ENCODE data around the gene CFAP57. TPM values are rescaled to one million over a fixed set of nuclear protein-coding genes. Genes with fewer than 3 reads are reported as not detected.

CFAP57 gene
- total RNA-seq, 4 donors from 2014 or later, result 2.1 to 5.6 (median 4.1) TPM

GRCh38 chr1:43279666-43280065 lies 107.5 kb downstream of the CFAP57 start:
- intact Hi-C loops (cut with DNase I), result no loop called here
- no peak for DNase-seq

GRCh38 chr1:43280692-43281091 lies 108.6 kb downstream of the CFAP57 start:
- no peak for DNase-seq
- Histone ChIP-seq H3K4me3 (replicated peaks in 1 of 3) (no peak overlapping the region), H3K27me3 (no peaks in the 10 kb centered on the region), H3K9me3 (no peaks in the 10 kb centered on the region), H3K4me1 (peaks cover 11 to 13% of the 10 kb centered on the region in 2 donors), H3K36me3 (no peaks in the 10 kb centered on the region), H3K27ac (no peak overlapping the region)
- intact Hi-C loops (cut with DNase I), result no loop called here
- TF ChIP-seq CTCF (IDR thresholded peaks at IDR 0.05) (no peak), POLR2A (IDR thresholded peaks at IDR 0.05) (no peak)
- 54 to 68% methylated on average over 2 of the region's 2 CpGs for WGBS, 2 donors

More at GRCh38 chr1:43279666-43280065, 107.5 kb downstream of the CFAP57 start:
- Histone ChIP-seq H3K9me3 (no peaks in the 10 kb centered on the region), H3K27ac (no peak overlapping the region), H3K4me1 (peaks cover 12 to 13% of the 10 kb centered on the region in 2 donors), H3K4me3 (replicated peaks in 1 of 3) (no peak overlapping the region), H3K36me3 (no peaks in the 10 kb centered on the region), H3K27me3 (no peaks in the 10 kb centered on the region)
- no peak for TF ChIP-seq POLR2A (IDR thresholded peaks at IDR 0.05)
- no peak for TF ChIP-seq CTCF (IDR thresholded peaks at IDR 0.05)
- 92 to 94% methylated on average over 6 of the region's 6 CpGs for WGBS, 2 donors

GRCh38 chr1:43282220-43283195 lies 110.4 kb downstream of the CFAP57 start:
- H3K27me3 ChIP-seq, result no peaks in the 10 kb centered on the region
- H3K9me3 ChIP-seq, result no peaks in the 10 kb centered on the region
- peaks cover 13 to 19% of the 10 kb centered on the region in 2 donors for H3K4me1 ChIP-seq
- peak overlapping the region in 2 of 3 donors; percentile 79 to 91 for H3K27ac ChIP-seq
- TF ChIP-seq POLR2A (IDR thresholded peaks at IDR 0.05), result no peak
- no peak for TF ChIP-seq CTCF (IDR thresholded peaks at IDR 0.05)
- 83 to 86% methylated on average over 6 to 13 of the region's 15 CpGs for WGBS, 2 donors
- no peaks in the 10 kb centered on the region for H3K36me3 ChIP-seq
- no peak for DNase-seq
- intact Hi-C loops (cut with DNase I), result no loop called here
- H3K4me3 ChIP-seq (replicated peaks in 1 of 3), result no peak overlapping the region

- peak overlapping the region; percentile 40 to 91 (median 79) for H3K27ac ChIP-seq
- H3K9me3 ChIP-seq, result no peaks in the 10 kb centered on the region
- 77 to 85% methylated on average over 3 of the region's 3 CpGs for WGBS, 2 donors
- peaks cover 13 to 19% of the 10 kb centered on the region in 2 donors for H3K4me1 ChIP-seq
- no peak for TF ChIP-seq POLR2A (IDR thresholded peaks at IDR 0.05)
- peak in 2 of 6 experiments; percentile 14 to 24 for TF ChIP-seq CTCF (IDR thresholded peaks at IDR 0.05)
- no peak for DNase-seq
- intact Hi-C loops (cut with DNase I), result no loop called here
- no peaks in the 10 kb centered on the region for H3K27me3 ChIP-seq
- peak overlapping the region in 1 of 3 donors; percentile 40 for H3K4me3 ChIP-seq (replicated peaks in 1 of 3)
- H3K36me3 ChIP-seq, result no peaks in the 10 kb centered on the region
Measured at GRCh38 chr1:43284065-43284464, 111.9 kb downstream of the CFAP57 start.
